SH-SY5Y (cell line): ENCODE measurements around the gene PRR5.

Source experiments
- GATA2 ChIP-seq: IDR thresholded peaks from 2 replicates; pipeline ENCODE4 v1.6.1; 2011; ENCODE audit warnings: mild to moderate bottlenecking, low read depth, low read length
- GATA3 ChIP-seq: IDR thresholded peaks from 2 replicates; pipeline ENCODE4 v1.6.1; 2011; ENCODE audit warnings: low read depth, mild to moderate bottlenecking, low read length, moderate library complexity

- no peak for TF ChIP-seq GATA2
- TF ChIP-seq GATA3, result no peak
Measured at GRCh38 chr22:44782363-44782963, 80.5 kb downstream of the PRR5 start.
